B cell (primary cell): ENCODE results near the gene GGN.

Experiments
- EZH2 ChIP-seq: IDR thresholded peaks from 2 replicates; pipeline ENCODE4 v1.6.1; 2012; ENCODE audit warnings: borderline replicate concordance, low read depth, mild to moderate bottlenecking, moderate library complexity, low read length; ENCODE audit not compliant: insufficient read depth, poor library complexity, severe bottlenecking
- TF ChIP-seq, protein P1 (sequence below): fragments of 200-600 bp; IDR thresholded peaks from one replicate; pipeline ENCODE4 v1.8.0; 2022; ENCODE audit warnings: antibody characterized with exemption, mild to moderate bottlenecking

DNA sequence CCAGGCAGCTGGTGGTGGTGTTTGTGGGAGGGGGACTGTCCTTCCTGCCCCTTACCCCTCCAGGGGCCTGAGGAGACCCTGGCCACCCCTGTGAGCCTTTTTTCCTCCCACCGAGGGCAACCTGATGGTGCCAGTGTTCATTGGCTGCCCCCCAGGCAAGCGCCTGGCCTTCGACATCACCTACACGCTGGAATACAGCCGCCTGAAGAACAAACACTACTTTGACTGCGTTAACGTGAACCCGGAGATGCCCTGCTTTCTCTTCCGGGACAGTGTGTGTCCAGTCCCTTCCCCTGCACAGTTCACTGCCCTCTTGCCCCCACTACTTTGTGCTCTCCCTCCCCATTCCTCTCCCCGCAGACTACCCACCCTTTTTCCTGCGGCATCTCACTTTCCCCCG, 20.8 kb downstream of the GGN start:
- TF ChIP-seq, protein P1, sequence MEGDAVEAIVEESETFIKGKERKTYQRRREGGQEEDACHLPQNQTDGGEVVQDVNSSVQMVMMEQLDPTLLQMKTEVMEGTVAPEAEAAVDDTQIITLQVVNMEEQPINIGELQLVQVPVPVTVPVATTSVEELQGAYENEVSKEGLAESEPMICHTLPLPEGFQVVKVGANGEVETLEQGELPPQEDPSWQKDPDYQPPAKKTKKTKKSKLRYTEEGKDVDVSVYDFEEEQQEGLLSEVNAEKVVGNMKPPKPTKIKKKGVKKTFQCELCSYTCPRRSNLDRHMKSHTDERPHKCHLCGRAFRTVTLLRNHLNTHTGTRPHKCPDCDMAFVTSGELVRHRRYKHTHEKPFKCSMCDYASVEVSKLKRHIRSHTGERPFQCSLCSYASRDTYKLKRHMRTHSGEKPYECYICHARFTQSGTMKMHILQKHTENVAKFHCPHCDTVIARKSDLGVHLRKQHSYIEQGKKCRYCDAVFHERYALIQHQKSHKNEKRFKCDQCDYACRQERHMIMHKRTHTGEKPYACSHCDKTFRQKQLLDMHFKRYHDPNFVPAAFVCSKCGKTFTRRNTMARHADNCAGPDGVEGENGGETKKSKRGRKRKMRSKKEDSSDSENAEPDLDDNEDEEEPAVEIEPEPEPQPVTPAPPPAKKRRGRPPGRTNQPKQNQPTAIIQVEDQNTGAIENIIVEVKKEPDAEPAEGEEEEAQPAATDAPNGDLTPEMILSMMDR: no peak
- no peak for TF ChIP-seq EZH2
